HG03354 (cell line): Measurements from ENCODE around the gene MAEA.
"Not testable (repeated sequence)": the region's sequence is repeated elsewhere in the genome, so short reads cannot be mapped to it uniquely, and the experiment has no call there.

Experiments
- ATAC-seq: cut with Tn5 transposase; IDR thresholded peaks from one replicate; pipeline ENCODE4 v1.9.1; 2021; ENCODE audit warnings: mild to moderate bottlenecking; ENCODE audit not compliant: unreplicated experiment, poor library complexity, severe bottlenecking

Gene MAEA

DNA sequence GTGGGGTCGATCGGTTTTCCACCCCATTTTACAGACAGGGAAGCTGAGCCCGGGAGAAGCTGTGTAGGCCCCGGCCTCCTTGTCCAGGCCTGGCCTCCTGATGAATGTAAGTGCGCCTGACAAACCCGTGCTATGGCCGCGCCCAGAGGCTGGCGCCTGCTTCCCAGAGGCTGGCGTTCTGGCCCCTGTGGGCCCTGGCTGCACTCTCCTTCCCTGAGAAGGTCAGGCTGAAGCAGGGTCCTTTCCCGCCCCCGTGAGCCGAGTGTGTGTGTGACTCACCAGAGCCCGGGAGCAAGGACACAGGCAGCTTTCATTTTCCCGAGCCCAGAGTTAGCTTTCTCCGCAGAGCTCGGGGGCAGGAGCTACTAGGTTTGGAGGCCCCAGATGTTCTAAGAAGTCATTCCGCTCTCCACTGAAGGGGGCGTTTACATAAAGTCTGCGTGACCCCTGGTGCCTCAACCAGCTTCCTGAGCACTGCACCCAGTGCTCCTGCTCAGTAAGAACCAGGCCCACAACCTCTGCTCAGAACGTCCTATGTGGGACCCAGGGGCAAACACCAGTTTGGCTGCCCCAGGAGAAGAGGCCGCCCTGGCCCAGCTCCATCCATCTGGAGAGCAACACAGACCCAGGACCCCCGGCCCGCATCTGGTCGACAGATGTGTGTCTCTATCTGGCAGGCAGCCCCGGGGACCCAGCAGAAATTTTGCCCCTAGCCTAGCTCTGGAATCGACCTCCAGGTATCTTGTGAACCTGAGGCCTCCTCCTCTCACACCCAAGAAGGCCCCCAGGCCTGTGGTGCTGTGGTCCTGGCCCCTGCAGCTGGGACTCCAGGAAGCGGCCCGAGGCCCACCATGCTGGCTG, 71.0 kb downstream of the MAEA start:
- no peak for ATAC-seq

GRCh38 chr4:1361431-1361830, 71.7 kb downstream of the MAEA start:
- ATAC-seq, result no peak

DNA sequence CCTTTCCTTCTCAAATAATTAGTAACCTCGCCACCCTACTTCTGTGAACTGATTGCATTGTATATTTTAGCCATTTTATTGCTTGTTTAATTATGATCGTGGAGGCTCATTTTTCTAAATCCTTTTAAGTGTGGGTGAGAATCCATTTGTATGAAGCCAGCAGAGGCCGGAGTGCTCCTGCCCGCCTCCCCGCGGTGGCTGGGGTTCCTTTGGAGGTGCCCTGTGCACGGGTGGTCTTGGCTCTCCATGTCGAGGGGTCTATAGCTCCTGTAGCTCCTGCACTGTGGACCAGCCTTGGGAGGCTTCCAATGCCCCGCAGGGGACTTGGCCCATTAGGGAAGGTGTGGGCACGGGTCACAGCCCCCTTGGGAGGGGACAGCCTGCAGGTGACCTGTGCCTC, 72.4 kb downstream of the MAEA start:
- no peak for ATAC-seq

DNA sequence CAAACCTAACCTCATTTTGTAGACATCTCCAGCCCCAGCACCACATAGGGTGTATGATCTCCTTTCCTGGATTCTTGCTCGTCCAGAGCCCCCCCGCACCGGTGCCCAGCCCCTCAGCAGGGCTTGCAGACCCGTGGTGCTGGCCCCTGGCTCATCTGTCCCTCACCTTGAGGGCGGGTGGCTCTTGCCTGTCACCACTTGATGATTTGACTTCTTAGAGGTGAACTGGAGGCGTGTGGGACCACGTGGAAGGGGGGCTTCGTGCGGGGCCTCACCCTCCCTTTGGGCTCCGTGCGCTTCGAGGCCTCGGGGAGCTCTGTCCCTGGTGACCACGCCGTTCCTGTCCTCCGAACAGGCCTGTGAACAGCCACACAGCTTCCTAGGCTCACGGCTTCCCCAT, 72.8 kb downstream of the MAEA start:
- no peak for ATAC-seq

DNA sequence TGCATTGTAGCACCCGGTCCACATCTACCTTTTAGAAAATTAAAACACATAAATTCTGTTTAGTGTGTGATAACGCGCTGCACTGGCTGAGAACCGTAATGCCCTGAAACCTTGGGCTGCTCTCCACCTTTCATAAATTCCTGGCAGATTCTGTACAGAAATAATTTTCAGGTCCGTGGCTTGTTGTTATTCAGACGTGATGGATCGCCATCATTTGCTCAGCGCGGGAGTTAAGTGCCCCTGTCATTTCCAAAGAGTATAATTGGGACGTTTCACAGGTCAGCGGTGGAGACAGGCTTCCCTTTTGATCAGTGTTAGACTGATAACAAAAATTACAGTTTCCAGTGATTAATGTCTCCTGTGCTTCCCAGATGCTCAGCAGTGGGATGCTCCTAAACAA, 73.8 kb downstream of the MAEA start:
- ATAC-seq, result no peak

DNA sequence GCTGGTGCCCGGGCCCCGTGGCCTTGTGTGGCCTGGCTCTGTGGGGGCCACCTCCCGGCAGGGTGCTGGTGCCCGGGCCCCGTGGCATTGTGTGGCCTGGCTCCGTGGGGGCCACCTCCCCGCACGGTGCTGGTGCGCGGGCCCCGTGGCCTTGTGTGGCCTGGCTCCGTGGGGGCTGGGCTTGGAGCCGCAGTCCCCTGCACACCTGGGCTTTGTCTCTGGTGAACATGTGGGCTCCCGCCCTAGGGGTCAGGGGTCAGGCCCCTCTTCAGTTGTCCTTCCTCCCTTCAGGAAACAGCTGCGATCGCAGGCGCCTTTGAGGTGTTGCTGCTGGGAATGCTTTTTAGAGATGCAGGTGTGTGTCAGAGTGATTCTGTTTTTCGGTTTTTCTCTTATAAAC, 74.5 kb downstream of the MAEA start:
- no peak for ATAC-seq

GRCh38 chr4:1364748-1365147, 75.1 kb downstream of the MAEA start:
- ATAC-seq, result no peak

DNA sequence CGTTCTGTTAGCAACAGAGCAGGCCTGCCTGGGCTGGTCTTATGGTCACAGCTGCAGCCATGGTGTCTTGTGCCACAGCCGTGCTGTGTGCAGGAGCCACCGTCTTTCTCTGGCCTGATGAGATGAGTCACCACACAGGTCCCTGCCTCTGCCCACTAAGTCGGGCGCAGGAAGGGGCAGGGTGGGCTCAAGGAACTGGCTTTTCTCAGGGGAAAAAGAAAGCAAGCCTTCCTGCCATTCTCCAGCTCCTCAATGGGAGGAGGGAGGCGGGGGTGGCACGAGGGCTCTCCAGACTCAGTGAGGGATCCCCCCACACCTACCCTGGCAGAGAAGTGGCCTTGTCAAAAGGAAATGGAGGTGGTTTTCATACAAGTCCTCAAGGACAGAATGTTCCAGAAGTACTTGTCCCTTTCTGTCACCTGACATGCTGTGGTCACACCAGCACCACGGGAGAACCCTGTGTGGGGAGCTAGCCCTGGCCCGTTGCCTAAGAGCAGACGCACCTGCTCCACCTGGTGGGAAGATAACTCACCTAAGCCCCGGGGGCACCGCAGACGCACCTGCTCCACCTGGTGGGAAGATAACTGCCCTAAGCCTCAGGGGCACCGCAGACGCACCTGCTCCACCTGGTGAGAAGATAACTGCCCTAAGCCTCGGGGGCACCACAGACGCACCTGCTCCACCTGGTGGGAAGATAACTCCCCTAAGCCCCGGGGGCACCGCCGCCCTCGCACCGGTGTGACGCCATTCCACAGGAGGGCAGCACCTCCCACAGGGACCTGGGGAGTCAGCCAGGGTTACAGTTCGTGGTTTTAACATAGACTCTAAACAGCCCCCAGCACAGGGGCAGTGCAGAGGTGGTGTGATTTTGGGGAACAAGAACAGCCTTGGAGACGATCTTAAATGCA, 75.8 kb downstream of the MAEA start:
- ATAC-seq, result no peak

DNA sequence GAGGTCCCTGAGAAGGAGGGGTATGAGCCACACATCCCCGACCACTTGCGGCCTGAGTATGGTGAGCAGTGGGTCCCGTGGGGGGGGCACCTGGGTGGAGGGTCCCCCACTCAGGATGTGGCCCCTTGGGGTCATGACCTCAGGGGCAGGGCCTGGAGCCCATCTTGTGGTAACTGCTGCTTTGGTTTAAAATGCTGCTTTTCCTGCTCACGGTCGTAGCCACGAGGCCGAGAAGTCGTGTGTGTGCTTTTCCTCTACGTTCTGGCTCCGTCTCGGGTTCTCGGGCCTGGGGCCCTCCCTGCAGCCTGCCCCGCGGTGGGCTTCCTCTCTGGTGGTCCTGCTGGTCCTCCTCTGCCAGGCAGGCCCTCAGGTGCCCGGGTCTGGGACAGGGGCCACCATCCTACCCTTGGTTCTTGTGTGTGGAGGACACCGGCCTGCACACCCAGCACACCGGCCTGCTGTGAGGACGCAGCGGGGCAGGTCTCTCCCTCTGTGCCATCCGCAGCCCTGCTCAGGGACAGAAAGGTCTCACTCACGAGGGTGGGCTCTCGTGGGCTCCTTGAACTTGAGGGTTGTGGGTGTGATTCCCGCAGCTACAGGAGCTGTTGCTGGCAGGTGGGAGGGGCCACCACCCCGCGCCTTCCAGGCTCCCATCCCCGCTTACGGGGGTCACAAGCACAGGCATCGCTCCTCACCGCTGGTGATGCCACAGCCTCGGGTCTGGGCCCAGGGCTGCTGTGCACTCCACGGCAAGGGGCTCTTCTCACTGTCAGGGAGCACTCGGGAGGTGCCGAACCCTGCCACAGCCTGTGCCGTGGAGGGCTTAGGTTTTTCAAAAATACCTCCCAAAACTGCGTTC, 76.9 kb downstream of the MAEA start:
- ATAC-seq, result no peak

- ATAC-seq, result no peak
Observed at GRCh38 chr4:1367230-1367935, 77.7 kb downstream of the MAEA start.

DNA sequence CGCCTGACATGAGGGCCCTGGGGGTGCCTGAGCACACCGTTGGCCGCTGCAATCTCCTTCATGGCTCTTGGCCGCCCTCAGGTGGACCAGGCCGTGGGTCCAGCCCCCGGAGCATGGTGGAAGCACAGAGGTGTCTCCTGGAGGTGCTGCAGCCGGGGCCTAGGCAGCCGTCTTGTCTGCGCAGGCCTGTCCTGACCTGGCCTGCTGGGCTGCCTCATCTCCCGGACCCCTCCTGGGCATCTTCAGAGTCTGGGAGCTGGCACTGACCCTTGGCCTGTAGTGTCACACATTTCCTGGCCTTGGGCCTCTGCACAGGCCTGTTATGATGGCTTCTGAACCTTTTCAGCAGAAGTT, 78.2 kb downstream of the MAEA start:
- ATAC-seq, result no peak

DNA sequence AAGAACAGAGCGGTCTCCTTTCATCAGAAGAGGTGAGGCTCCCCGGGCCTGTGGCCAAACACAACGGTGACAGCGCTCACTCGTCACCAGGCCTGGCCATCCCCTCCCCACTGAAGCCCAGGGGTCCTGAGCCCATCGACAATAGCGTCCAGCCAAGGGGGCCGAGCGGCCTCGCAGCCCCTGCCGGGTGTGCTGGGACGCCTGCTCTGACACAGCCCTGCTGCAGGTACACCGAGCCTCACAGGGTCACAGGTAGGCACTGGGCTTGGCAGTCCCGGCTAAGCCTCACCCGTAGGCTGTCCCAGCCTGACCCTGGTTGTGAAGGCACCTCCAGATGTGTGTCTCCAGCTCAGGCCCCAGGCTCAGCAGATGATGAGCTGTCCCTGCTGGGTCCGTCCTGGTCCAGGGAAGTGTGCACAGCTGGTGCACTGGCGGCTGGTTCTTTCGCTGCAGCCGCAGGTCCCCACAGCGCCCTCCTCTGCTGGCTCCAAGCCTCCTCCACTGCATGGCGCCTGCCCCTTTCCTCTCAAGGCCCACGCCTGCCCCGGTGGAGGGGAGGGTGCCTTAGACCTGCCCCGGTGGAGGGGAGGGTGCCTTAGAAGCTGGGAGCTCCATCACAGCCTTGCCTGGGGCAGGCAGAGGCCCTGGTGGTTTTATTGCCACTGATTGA, 78.9 kb downstream of the MAEA start:
- no peak for ATAC-seq

DNA sequence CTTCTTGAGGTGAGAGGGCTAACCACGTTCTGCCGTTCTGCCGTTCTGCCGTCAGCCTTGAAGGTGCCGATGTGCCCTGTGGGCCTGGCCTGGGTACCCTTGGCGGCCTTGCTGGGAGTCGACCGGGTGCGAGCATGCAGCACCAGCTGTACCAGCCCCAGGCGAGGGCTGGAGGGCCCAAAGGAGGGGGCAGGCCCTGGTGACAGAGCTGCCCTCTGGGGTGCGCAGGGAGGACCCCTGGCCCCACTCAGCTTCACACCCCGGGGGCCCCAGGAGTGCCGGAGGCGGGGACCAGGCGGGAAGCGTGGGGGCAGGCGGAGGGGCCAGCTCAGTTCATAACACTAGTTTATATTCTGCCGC, 79.4 kb downstream of the MAEA start:
- no peak for ATAC-seq

GRCh38 chr4:1369479-1370079, 79.9 kb downstream of the MAEA start:
- no peak for ATAC-seq

DNA sequence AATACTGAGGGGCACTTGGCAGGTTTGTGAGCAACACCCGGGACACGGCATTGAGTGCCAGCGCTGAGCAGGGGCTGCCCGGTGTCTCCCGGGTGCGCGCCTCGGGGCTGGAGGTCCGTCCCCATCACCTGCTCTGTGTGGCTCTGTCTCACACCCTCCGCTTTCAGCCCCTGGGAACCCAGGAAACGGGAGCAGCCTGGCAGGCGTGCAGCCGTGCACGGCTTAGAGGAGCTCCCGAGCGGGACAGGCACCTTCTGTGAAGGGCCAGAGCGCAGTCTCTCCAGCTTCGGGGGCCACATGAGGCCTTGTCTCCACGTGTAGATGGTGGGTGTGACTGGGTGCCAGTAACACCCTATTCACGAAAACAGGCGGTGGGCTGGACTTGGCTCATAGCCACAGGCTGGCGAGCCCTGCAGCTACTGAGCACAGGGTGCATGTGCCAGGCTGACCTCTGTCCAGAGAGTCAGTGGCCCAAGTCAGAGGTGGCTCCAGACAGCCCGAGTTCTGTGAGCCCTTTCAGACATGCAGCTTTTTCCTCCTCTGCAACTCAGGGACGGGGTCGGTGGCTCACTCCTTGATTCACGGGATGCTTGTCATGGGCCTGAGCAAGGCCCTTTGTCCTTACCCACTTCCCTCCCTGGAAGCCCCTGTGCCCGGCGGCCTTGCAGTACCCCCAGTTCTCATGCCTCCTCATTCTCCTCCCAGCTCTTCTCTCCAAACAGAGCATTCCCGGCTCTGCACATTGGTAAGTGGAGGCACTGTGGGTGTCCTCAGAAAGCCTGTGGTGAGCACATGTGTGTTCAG, 80.8 kb downstream of the MAEA start:
- no peak for ATAC-seq

GRCh38 chr4:1371176-1372165, 81.8 kb downstream of the MAEA start:
- ATAC-seq, result no peak

DNA sequence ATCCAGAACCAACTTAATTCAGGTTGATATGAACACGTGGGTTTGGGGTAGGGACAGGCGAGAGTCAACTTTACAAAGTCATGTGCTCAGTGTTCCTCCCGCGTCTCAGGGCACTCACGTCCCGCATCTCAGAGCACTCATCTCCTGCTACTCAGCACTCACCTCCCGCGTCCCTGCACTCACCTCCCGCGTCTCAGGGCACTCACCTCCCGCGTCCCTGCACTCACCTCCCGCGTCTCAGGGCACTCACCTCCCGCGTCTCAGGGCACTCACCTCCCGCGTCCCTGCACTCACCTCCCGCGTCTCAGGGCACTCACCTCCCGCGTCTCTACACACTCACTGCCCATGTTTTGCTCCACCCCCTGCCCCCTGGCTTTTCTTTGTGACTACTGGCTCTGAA, 82.9 kb downstream of the MAEA start:
- not testable (repeated sequence) for ATAC-seq
